H1 (cell line): ENCODE data around the gene CSRP1. TPM values are rescaled to one million over a fixed set of nuclear protein-coding genes. Genes with fewer than 3 reads are reported as not detected.

Source experiments
- ZNF274 ChIP-seq: IDR thresholded peaks from 2 replicates; pipeline ENCODE4 v1.7.0; 2012; ENCODE audit warnings: low read length, borderline replicate concordance; ENCODE audit errors: extremely low read depth
- polyA plus RNA-seq, 7 experiments: library from polyadenylated mRNA; depleted of rRNA in 3 of 7; stranded (reverse) in 5 of 7; unstranded in 2 of 7; fragments of >200 nt in 5 of 7; fragments of 200-250 nt in 2 of 7; gene quantifications; 1 replicate in 5 of 7; 2 replicates in 1 of 7; 4 replicates in 1 of 7; pipeline versions ENCODE4 v1.2.1 to v1.2.3, GENCODE V29; 2011 to 2013; ENCODE audit warnings: missing spikeins in 2 of 7, mixed read lengths in 2 of 7
- total RNA-seq: library from RNA; stranded (reverse); fragmentation: NEBNext Ultra II Directional; extraction: Animal tissue kit (Norgen Biotek cat#: 25700); gene quantifications from 2 replicates; pipeline ENCODE4 v1.2.1, GENCODE V29; 2021

Gene CSRP1
- total and polyA plus RNA-seq, 2 of the 8 experiments (the other 6 are each of a cell fraction or from before 2014, with no cell fraction given): 14.2 to 22.3 TPM

- no peak for TF ChIP-seq ZNF274
- TF ChIP-seq, all 59 proteins: peak for 0
These were observed 47.1 kb downstream of the CSRP1 start (continued) for GRCh38 chr1:201459775-201460174.
